Hepatocyte (in vitro differentiated cells): ENCODE data around the gene PCDHGA8.

Experiments used
- EZH2 ChIP-seq: fragments of 200-600 bp; sonication (generic); IDR thresholded peaks from 2 replicates; pipeline ENCODE4 v1.6.1; 2016; ENCODE audit warnings: antibody characterized with exemption, mild to moderate bottlenecking, borderline replicate concordance
- TF ChIP-seq, protein P1 (sequence below): fragments of 200-600 bp; sonication (generic); IDR thresholded peaks from 2 replicates; pipeline ENCODE4 v1.5.1; 2016; ENCODE audit warnings: antibody characterized with exemption, mild to moderate bottlenecking; ENCODE audit not compliant: poor library complexity

DNA sequence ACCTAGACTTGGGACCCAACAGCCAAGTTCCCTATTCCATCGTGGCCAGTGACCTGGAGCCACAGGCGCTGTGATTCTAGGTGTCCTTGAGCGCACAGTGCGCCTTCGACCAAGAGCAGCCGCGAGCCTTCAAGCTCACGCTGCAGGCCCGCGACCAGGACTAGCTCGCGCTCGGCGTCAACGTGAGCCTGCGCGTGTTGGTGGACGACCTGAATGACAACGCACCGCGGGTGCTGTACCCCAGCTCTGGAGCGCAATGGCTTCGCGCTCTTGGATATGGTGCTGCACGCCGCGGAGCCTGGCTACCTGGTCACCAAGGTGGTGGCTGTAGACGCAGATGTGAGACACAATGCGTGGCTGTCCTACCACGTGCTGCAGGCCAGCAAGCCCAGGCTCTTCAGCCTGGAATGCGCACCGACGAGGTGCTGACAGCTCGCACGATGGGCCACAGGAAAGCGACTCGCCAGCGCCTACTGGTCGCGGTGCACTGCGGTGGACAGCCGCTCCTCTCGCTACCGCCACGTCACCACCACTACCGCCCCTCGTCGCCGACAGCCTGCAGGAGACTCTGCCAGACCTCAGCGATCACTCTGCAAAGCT lies 49.2 kb downstream of the PCDHGA8 start:
- TF ChIP-seq, protein P1, sequence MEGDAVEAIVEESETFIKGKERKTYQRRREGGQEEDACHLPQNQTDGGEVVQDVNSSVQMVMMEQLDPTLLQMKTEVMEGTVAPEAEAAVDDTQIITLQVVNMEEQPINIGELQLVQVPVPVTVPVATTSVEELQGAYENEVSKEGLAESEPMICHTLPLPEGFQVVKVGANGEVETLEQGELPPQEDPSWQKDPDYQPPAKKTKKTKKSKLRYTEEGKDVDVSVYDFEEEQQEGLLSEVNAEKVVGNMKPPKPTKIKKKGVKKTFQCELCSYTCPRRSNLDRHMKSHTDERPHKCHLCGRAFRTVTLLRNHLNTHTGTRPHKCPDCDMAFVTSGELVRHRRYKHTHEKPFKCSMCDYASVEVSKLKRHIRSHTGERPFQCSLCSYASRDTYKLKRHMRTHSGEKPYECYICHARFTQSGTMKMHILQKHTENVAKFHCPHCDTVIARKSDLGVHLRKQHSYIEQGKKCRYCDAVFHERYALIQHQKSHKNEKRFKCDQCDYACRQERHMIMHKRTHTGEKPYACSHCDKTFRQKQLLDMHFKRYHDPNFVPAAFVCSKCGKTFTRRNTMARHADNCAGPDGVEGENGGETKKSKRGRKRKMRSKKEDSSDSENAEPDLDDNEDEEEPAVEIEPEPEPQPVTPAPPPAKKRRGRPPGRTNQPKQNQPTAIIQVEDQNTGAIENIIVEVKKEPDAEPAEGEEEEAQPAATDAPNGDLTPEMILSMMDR = no peak
- TF ChIP-seq EZH2 = no peak
